HEK293 (cell line): ENCODE data around the gene SMARCA2.

ENCODE experiments used
- CTCF ChIP-seq: fragments of 450-650 bp; formaldehyde crosslinking; IDR thresholded peaks from 2 replicates; pipeline ENCODE4 v1.5.1; 2016; ENCODE audit warnings: missing biosample characterization, missing genetic modification characterization
- GLIS2 ChIP-seq: fragments of 450-650 bp; formaldehyde crosslinking; IDR thresholded peaks from 2 replicates; pipeline ENCODE4 v1.5.1; 2016; ENCODE audit warnings: missing biosample characterization, missing genetic modification characterization
- HOXC10 ChIP-seq: sonication (generic); formaldehyde crosslinking; IDR thresholded peaks from 2 replicates; pipeline ENCODE4 v1.8.1; 2023; ENCODE audit warnings: mild to moderate bottlenecking, missing genetic modification reagents
- ZBTB1 ChIP-seq: fragments of 450-650 bp; formaldehyde crosslinking; IDR thresholded peaks from 2 replicates; pipeline ENCODE4 v1.5.1; 2016; ENCODE audit warnings: missing biosample characterization, missing genetic modification characterization
- ZNF214 ChIP-seq: fragments of 450-650 bp; formaldehyde crosslinking; IDR thresholded peaks from 2 replicates; pipeline ENCODE4 v1.5.1; 2017; ENCODE audit warnings: missing biosample characterization, mild to moderate bottlenecking, missing genetic modification characterization, borderline replicate concordance
- ZNF48 ChIP-seq: fragments of 450-650 bp; formaldehyde crosslinking; IDR thresholded peaks from 2 replicates; pipeline ENCODE4 v1.5.1; 2016; ENCODE audit warnings: missing biosample characterization, missing genetic modification characterization
- ZNF660 ChIP-seq: fragments of 450-650 bp; IDR thresholded peaks from 2 replicates; pipeline ENCODE4 v1.5.1; 2018; ENCODE audit warnings: missing biosample characterization, mild to moderate bottlenecking, missing genetic modification characterization
- ZNF792 ChIP-seq: fragments of 450-650 bp; formaldehyde crosslinking; IDR thresholded peaks from 2 replicates; pipeline ENCODE4 v1.5.1; 2016; ENCODE audit warnings: missing biosample characterization, missing genetic modification characterization
- ZXDB ChIP-seq: fragments of 450-650 bp; formaldehyde crosslinking; IDR thresholded peaks from 2 replicates; pipeline ENCODE4 v1.5.1; 2016; ENCODE audit warnings: missing biosample characterization, missing genetic modification characterization
- TF ChIP-seq, protein P1 (sequence below): fragments of 450-650 bp; IDR thresholded peaks from 2 replicates; pipeline ENCODE4 v1.5.1; 2018; ENCODE audit warnings: missing biosample characterization, missing genetic modification characterization
- TF ChIP-seq, protein P2 (sequence below): fragments of 450-650 bp; formaldehyde crosslinking; IDR thresholded peaks from 2 replicates; pipeline ENCODE4 v1.5.1; 2016; ENCODE audit warnings: missing biosample characterization, missing genetic modification characterization

GRCh38 chr9:2215921-2216441 is 200.8 kb downstream of the SMARCA2 start:
- TF ChIP-seq ZNF792 (tag by site-specific recombination) (no peak), ZXDB (tag by site-specific recombination) (no peak), ZNF48 (tag by site-specific recombination) (no peak), ZBTB1 (tag by site-specific recombination) (no peak), CTCF (tag by site-specific recombination) (no peak), ZNF214 (no peak), ZNF660 (tag by site-specific recombination) (no peak), GLIS2 (tag by site-specific recombination) (no peak), HOXC10 (CRISPR knock-in tag) (no peak)
- TF ChIP-seq, protein P1, sequence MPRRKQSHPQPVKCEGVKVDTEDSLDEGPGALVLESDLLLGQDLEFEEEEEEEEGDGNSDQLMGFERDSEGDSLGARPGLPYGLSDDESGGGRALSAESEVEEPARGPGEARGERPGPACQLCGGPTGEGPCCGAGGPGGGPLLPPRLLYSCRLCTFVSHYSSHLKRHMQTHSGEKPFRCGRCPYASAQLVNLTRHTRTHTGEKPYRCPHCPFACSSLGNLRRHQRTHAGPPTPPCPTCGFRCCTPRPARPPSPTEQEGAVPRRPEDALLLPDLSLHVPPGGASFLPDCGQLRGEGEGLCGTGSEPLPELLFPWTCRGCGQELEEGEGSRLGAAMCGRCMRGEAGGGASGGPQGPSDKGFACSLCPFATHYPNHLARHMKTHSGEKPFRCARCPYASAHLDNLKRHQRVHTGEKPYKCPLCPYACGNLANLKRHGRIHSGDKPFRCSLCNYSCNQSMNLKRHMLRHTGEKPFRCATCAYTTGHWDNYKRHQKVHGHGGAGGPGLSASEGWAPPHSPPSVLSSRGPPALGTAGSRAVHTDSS (tag by site-specific recombination): no peak
- TF ChIP-seq, protein P2, sequence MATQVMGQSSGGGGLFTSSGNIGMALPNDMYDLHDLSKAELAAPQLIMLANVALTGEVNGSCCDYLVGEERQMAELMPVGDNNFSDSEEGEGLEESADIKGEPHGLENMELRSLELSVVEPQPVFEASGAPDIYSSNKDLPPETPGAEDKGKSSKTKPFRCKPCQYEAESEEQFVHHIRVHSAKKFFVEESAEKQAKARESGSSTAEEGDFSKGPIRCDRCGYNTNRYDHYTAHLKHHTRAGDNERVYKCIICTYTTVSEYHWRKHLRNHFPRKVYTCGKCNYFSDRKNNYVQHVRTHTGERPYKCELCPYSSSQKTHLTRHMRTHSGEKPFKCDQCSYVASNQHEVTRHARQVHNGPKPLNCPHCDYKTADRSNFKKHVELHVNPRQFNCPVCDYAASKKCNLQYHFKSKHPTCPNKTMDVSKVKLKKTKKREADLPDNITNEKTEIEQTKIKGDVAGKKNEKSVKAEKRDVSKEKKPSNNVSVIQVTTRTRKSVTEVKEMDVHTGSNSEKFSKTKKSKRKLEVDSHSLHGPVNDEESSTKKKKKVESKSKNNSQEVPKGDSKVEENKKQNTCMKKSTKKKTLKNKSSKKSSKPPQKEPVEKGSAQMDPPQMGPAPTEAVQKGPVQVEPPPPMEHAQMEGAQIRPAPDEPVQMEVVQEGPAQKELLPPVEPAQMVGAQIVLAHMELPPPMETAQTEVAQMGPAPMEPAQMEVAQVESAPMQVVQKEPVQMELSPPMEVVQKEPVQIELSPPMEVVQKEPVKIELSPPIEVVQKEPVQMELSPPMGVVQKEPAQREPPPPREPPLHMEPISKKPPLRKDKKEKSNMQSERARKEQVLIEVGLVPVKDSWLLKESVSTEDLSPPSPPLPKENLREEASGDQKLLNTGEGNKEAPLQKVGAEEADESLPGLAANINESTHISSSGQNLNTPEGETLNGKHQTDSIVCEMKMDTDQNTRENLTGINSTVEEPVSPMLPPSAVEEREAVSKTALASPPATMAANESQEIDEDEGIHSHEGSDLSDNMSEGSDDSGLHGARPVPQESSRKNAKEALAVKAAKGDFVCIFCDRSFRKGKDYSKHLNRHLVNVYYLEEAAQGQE (tag by site-specific recombination): no peak
